HEK293 (cell line): Measurements from ENCODE around the gene KIAA0825.
"Not testable (repeated sequence)": the region's sequence is repeated elsewhere in the genome, so short reads cannot be mapped to it uniquely, and the experiment has no call there.

Source experiments
- CTCF ChIA-PET: fragments of 350-600 bp; formaldehyde crosslinking; extraction: SDS; loops from one replicate; lab custom pipeline; 2021; ENCODE audit warnings: antibody characterized with exemption; lab: Yijun Ruan, JAX
- POLR2A ChIA-PET: fragments of 300-600 bp; formaldehyde crosslinking; extraction: SDS; loops from one replicate; lab custom pipeline; 2020; ENCODE audit warnings: antibody characterized with exemption, inconsistent platforms; lab: Yijun Ruan, JAX
- H3K27ac ChIP-seq: fragments of 200-500 bp; sonication (Bioruptor generic); 2 replicates; pipeline ENCODE4 v1.5.1; 2014; ENCODE audit warnings: low read depth, low read length, control low read depth, inconsistent platforms; ENCODE audit errors: extremely low read depth
- H3K36me3 ChIP-seq, 2 experiments: fragments of 200-500 bp in 1 of 2; sonication (Bioruptor generic) in 1 of 2; 1 replicate in 1 of 2; 2 replicates in 1 of 2; pipeline ENCODE4 v1.5.1; 2014 to 2017; ENCODE audit warnings: inconsistent platforms in 2 of 2, low read length in 2 of 2; ENCODE audit not compliant: control insufficient read depth in 2 of 2, insufficient read depth in 1 of 2
- H3K4me1 ChIP-seq: fragments of 200-500 bp; sonication (Bioruptor generic); 2 replicates; pipeline ENCODE4 v1.5.1; 2014; ENCODE audit warnings: mild to moderate bottlenecking, low read length, inconsistent platforms; ENCODE audit not compliant: control insufficient read depth, insufficient read depth
- H3K4me3 ChIP-seq: 2 replicates; pipeline ENCODE4 v1.5.1; 2011; ENCODE audit warnings: low read depth, mild to moderate bottlenecking, control low read depth, low read length, moderate library complexity
- H3K9me3 ChIP-seq: fragments of 200-500 bp; sonication (Bioruptor generic); 2 replicates; pipeline ENCODE4 v1.5.1; 2014; ENCODE audit warnings: low read depth, low read length, inconsistent platforms; ENCODE audit not compliant: control insufficient read depth, insufficient read depth
- HOXA7 ChIP-seq: sonication (generic); formaldehyde crosslinking; IDR thresholded peaks from 2 replicates; pipeline ENCODE4 v1.8.1; 2022; ENCODE audit warnings: missing genetic modification reagents, borderline replicate concordance
- KLF1 ChIP-seq: fragments of 450-650 bp; formaldehyde crosslinking; IDR thresholded peaks from 2 replicates; pipeline ENCODE4 v1.5.1; 2016; ENCODE audit warnings: missing biosample characterization, missing genetic modification characterization
- PATZ1 ChIP-seq: fragments of 450-650 bp; formaldehyde crosslinking; IDR thresholded peaks from 2 replicates; pipeline ENCODE4 v1.5.1; 2016; ENCODE audit warnings: missing biosample characterization, missing genetic modification characterization
- PRDM4 ChIP-seq: fragments of 450-650 bp; formaldehyde crosslinking; IDR thresholded peaks from 2 replicates; pipeline ENCODE4 v1.5.1; 2017; ENCODE audit warnings: missing biosample characterization, missing genetic modification characterization
- SCRT2 ChIP-seq: fragments of 450-650 bp; formaldehyde crosslinking; IDR thresholded peaks from 2 replicates; pipeline ENCODE4 v1.5.1; 2016; ENCODE audit warnings: missing biosample characterization, missing genetic modification characterization
- YY2 ChIP-seq: fragments of 450-650 bp; formaldehyde crosslinking; IDR thresholded peaks from 2 replicates; pipeline ENCODE4 v1.5.1; 2016; ENCODE audit warnings: missing biosample characterization, missing genetic modification characterization
- ZBTB10 ChIP-seq: fragments of 450-650 bp; formaldehyde crosslinking; IDR thresholded peaks from 2 replicates; pipeline ENCODE4 v1.5.1; 2016; ENCODE audit warnings: missing biosample characterization, missing genetic modification characterization
- ZEB2 ChIP-seq: fragments of 450-650 bp; formaldehyde crosslinking; IDR thresholded peaks from 2 replicates; pipeline ENCODE4 v1.5.1; 2016; ENCODE audit warnings: missing biosample characterization, missing genetic modification characterization
- ZFP69B ChIP-seq: fragments of 450-650 bp; formaldehyde crosslinking; IDR thresholded peaks from 2 replicates; pipeline ENCODE4 v1.5.1; 2016; ENCODE audit warnings: missing biosample characterization, missing genetic modification characterization
- ZNF169 ChIP-seq: fragments of 450-650 bp; formaldehyde crosslinking; IDR thresholded peaks from 2 replicates; pipeline ENCODE4 v1.5.1; 2016; ENCODE audit warnings: missing biosample characterization, missing genetic modification characterization
- ZNF354C ChIP-seq: fragments of 450-650 bp; formaldehyde crosslinking; IDR thresholded peaks from 2 replicates; pipeline ENCODE4 v1.5.1; 2016; ENCODE audit warnings: missing biosample characterization, missing genetic modification characterization, low read depth, borderline replicate concordance
- ZNF366 ChIP-seq: fragments of 450-650 bp; formaldehyde crosslinking; conservative IDR thresholded peaks from 2 replicates; pipeline ENCODE4 v1.5.1; 2016; ENCODE audit warnings: missing biosample characterization, missing genetic modification characterization
- ZNF518A ChIP-seq: fragments of 450-650 bp; formaldehyde crosslinking; conservative IDR thresholded peaks from 2 replicates; pipeline ENCODE4 v1.5.1; 2016; ENCODE audit warnings: low read depth, missing biosample characterization, missing genetic modification characterization
- ZNF521 ChIP-seq: fragments of 450-650 bp; formaldehyde crosslinking; IDR thresholded peaks from 2 replicates; pipeline ENCODE4 v1.5.1; 2017; ENCODE audit warnings: missing biosample characterization, mild to moderate bottlenecking, missing genetic modification characterization
- ZNF549 ChIP-seq: fragments of 450-650 bp; IDR thresholded peaks from 2 replicates; pipeline ENCODE4 v1.5.1; 2018; ENCODE audit warnings: missing biosample characterization, missing genetic modification characterization, mild to moderate bottlenecking, inconsistent platforms, moderate library complexity
- ZNF555 ChIP-seq: fragments of 450-650 bp; formaldehyde crosslinking; conservative IDR thresholded peaks from 2 replicates; pipeline ENCODE4 v1.5.1; 2017; ENCODE audit warnings: missing biosample characterization, mild to moderate bottlenecking, missing genetic modification characterization, inconsistent platforms
- ZNF624 ChIP-seq: fragments of 450-650 bp; formaldehyde crosslinking; IDR thresholded peaks from 2 replicates; pipeline ENCODE4 v1.5.1; 2017; ENCODE audit warnings: missing biosample characterization, missing genetic modification characterization
- ZNF670 ChIP-seq: fragments of 450-650 bp; formaldehyde crosslinking; IDR thresholded peaks from 2 replicates; pipeline ENCODE4 v1.5.1; 2016; ENCODE audit warnings: missing biosample characterization, missing genetic modification characterization, low read depth
- ZNF707 ChIP-seq: fragments of 450-650 bp; formaldehyde crosslinking; IDR thresholded peaks from 2 replicates; pipeline ENCODE4 v1.5.1; 2016; ENCODE audit warnings: missing biosample characterization, missing genetic modification characterization

The KIAA0825 gene

GRCh38 chr5:94355811-94356210, 262.6 kb downstream of the KIAA0825 start:
- Histone ChIP-seq H3K4me3 (no peak overlapping the region), H3K9me3 (no peaks in the 10 kb centered on the region), H3K27ac (no peak overlapping the region), H3K4me1 (no peaks in the 10 kb centered on the region), H3K36me3 (no peaks in the 10 kb centered on the region)
- TF ChIP-seq ZEB2 (no peak), PATZ1 (tag by site-specific recombination) (no peak), YY2 (tag by site-specific recombination) (no peak), SCRT2 (no peak), ZNF366 (no peak), ZBTB10 (tag by site-specific recombination) (no peak)
- ChIA-PET POLR2A (no interaction called here), CTCF (no interaction called here)

- H3K9me3 ChIP-seq, H3K4me3 ChIP-seq, H3K4me1 ChIP-seq, POLR2A ChIA-PET, H3K36me3 ChIP-seq, H3K27ac ChIP-seq, CTCF ChIA-PET: not testable (repeated sequence)
Observed at GRCh38 chr5:94354837-94355485, 263.4 kb downstream of the KIAA0825 start.

GRCh38 chr5:94353605-94354004, 264.8 kb downstream of the KIAA0825 start:
- Histone ChIP-seq H3K36me3 (no peaks in the 10 kb centered on the region), H3K27ac (no peak overlapping the region), H3K9me3 (no peaks in the 10 kb centered on the region), H3K4me1 (no peaks in the 10 kb centered on the region), H3K4me3 (no peak overlapping the region)
- POLR2A ChIA-PET = no interaction called here
- CTCF ChIA-PET = interaction anchor here (0.6 kb wide), 1 partner anchor 160 kb away, joined by 3 read pairs; no protein-coding TSS in a partner anchor
- TF ChIP-seq ZNF549 (tag by site-specific recombination) (no peak), ZNF518A (tag by site-specific recombination) (no peak), ZNF670 (no peak), ZNF555 (tag by site-specific recombination) (no peak), KLF1 (tag by site-specific recombination) (no peak), HOXA7 (CRISPR knock-in tag) (no peak), ZNF354C (no peak), ZNF169 (tag by site-specific recombination) (no peak), PRDM4 (tag by site-specific recombination) (no peak), ZNF521 (no peak), ZNF707 (tag by site-specific recombination) (no peak), ZNF624 (no peak), ZFP69B (tag by site-specific recombination) (no peak)
